Measurements from ENCODE around the gene CTIF.

Gene CTIF

GRCh38 chr18:48810805-48811204 is 272.0 kb downstream of the CTIF start:
- ATAC-seq, result no peak

DNA sequence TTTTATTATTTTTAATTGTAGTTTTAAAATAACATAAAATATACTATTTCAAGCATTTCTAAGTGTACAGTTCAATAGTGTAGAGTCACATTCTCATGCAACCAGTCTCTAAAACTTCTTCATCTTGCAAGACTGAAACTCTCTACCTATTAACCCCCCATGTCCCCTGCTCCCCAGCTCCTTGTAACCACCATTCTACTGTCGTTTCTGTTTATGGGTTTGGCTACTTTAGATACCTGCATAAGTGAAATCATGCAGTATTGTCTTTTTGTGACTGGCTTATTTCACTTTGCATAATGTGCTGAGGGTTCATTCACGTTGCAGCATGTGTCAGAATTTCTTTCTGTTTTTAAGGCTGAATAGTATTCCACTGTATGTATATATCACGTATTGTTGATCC is 272.6 kb downstream of the CTIF start:
- no peak for ATAC-seq

GRCh38 chr18:48811977-48812451 is 273.2 kb downstream of the CTIF start:
- ATAC-seq, result peak in 1 of 2 donors; percentile 30

DNA sequence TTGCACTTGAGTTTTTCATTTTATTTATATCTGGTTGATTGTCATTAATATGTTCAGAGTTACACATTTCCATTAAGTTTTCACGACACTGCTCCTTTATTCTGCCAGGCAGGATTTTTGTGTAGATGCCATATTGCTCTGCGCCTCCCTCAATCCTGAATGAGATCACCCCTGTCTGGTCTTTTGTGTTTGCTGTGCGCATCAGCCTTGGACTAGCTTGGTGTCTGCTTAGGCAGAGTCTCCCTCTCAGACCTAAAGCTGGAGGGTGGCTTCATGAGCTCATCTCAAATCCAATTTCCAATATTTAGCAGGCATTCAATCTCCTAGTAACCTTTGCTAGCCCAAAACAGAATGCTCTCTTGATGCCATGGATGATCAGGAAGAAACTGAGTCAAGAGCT is 274.5 kb downstream of the CTIF start:
- no peak for ATAC-seq

DNA sequence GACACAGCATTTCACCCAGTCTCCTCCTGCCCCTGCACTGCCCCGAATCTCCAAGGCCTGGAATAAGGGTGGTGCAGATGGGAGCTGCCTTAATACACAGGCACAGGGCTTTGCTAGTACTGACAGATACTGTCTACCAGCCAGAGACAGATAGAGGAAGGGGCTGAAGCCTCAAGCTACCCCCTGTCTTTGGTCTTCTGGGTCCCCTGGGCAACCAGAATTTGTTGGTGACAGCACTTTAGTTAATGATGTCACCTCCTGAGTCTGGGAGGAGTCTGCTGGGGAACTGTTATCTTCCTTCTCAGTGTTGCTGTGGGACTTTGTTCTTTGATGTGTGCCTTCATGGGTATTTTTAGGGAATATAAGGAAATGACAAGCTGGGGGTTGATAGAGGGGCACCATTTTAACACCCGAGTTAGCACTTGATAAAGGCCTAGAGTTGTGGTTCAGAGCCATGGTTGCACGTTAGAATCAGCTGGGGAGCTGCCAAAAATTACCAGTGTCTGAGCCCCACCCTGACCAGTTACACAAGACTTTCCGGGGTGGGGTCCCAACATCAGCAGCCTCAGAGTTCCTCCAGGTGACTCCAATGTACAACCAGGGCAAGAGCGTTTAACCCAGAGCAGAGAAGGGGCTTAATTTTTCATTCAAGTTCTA is 275.1 kb downstream of the CTIF start:
- peak; percentile 22 for ATAC-seq

GRCh38 chr18:48814490-48815178 is 275.8 kb downstream of the CTIF start:
- ATAC-seq, result peak; percentile 64 to 69

DNA sequence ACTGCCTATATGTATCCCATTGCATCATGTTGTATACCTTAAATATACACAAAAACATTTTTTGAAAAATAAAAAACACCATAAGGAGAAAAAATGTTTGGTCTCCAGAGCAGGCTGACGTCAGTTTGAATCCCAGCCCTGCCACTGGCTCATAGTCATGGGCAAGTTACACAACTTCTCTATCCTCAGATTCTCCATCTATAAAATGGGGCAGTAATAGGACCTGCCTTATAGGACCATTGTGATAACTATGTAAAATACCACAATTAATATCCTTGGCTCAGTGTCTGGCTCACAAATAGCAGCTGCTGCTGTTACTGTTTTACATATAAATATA is 276.3 kb downstream of the CTIF start:
- ATAC-seq, result no peak

- peak in 1 of 2 donors; percentile 17 for ATAC-seq
Measured at GRCh38 chr18:48815581-48816324, 276.9 kb downstream of the CTIF start.

DNA sequence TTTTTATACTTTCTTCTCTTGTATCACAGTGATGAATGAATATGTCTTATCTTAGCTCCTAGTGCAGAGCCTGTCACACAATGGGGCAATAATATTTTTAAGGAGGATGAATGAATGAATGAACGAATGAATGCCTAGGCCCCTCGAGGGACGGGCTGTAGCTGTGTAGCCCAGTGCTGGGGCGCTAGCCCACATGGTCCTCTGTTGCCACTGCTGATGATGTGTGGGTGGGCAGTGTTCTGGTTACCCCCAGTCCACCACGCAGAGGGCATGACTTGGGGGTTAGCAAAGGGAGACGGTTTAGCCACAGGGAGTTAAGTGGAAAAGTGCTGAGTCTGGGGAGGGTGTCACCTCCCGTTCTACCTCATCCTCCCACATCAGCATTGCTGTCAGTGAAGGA is 277.7 kb downstream of the CTIF start:
- ATAC-seq, result no peak

GRCh38 chr18:48817021-48817461 is 278.2 kb downstream of the CTIF start:
- no peak for ATAC-seq

- no peak for ATAC-seq
Measured at GRCh38 chr18:48818329-48819254, 279.8 kb downstream of the CTIF start.

DNA sequence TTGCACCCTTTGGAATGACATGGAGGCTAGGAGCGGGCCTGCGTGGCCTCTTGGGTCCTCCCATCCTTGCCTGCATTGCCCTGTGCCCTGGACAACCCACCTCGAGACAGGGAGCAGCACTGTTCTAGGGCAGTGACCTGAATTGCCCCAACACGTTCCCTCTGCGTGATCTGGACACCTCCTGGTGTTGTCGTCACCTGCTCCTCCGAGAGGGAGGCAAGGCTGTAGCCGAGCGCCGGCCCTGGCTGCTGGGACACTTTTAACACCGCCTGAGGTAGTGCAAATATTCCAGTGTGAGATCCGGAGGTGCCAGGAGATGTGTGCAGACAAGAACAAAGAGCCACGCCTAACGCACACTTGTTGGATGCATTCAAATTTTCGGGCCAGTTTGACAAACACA is 280.4 kb downstream of the CTIF start:
- ATAC-seq, result no peak

DNA sequence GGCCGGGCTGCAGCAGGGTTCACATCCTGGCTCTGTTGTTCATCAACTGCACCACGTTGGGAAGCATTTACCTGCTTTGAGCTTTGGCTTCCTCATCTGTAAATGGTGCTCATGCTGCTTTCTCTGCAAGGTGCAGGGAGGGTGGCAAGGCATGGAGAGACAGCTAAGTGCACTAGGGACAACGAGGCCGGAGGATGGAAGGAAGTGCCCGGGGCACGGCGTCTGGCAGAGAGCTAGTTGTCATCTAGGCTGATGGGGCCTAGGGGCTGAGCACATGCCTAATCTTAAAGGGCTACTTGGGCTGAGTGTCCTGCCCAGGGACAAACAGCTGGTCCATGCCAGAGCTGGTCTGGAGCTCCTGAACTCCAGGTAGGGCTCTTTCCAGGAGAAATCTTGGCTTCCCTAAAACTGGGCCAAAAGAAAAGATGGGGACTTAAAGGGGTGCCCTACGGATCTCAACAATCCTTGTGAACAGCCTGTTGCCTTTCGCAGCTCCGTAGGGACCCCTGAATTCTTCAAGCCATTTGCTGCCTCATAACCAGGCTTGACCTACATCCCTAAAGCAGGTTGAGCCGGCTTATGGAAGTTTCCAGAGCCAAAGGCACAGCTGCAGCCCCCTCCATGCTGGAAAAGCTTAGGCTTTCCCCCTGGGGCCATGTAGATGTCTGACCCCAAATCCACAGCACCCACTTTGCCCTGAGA is 281.1 kb downstream of the CTIF start:
- no peak for ATAC-seq

GRCh38 chr18:48820483-48821250 is 281.8 kb downstream of the CTIF start:
- peak; percentile 70 to 85 for ATAC-seq

- ATAC-seq, result no peak
Measured at GRCh38 chr18:48821251-48821590, 282.4 kb downstream of the CTIF start.

DNA sequence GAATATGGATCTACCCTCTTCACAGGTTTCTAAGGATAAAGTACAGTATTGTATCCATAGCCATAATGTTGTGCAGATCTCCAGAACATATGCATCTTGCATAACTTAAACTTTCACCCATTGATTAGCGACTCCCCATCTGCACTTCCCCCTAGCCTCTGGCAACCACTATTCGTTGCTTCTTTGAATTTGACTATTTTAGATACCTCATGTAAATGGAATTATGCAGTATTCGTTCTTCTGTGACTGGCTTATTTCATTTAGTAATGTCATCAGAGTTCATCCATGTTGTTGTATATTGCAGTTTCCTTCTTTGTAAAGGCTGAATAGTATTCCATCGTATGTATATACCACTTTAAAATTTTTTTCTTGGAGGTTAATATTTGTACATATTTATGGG is 283.0 kb downstream of the CTIF start:
- ATAC-seq, result no peak

DNA sequence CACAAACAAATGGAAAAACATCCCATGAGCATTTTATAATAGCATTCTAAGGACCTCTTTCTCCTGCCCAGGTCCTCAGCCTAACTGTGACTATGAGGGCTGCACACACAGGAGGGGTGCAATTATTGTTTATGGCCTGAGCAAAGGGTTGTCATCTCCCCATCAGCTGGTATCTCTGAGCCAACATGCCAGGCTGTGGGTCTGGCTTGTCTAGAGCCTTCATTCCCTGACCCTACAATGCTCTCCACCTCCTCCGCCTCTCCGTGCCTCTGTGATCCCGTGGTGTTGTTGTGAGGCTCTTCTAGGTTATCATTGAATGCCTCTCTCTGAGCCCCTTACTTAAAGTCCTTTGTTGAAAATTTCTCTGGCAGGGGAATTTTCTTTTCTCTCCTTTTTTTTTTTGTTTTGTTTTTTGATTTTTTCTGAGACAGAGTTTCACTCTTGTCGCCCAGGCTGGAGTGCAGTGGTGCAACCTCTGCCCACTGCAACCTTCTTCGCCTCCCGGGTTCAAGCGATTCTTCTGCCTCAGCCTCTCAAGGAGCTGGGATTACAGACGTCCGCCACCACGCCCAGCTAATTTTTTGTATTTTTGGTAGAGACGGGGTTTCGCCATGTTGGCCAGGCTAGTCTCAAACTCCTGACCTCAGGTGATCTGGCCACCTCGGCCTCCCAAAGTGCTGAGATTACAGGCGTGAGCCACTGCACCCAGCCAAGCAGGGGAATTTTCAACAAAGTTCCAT is 285.6 kb downstream of the CTIF start:
- ATAC-seq, result no peak

- no peak for ATAC-seq
Measured at GRCh38 chr18:48825101-48825745, 286.4 kb downstream of the CTIF start.

DNA sequence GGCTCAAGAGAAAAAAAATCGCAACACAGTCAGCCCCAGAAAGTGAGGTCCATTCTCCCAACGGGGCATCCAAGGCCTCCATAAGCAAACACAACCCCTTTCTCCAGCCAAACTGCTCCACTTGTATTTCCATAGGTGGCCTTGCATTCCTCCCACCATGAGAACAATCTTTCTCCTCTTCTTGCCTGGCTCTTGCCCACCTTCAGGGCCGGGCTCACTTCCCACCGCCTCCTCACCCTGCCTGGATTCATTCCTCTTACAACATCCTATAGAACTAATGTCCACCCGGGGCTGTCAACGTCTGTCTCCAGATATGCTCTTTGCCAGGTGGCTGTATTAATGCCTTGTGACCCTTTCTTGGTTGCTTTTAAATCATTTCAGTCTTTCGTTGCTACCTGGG is 287.4 kb downstream of the CTIF start:
- no peak for ATAC-seq

DNA sequence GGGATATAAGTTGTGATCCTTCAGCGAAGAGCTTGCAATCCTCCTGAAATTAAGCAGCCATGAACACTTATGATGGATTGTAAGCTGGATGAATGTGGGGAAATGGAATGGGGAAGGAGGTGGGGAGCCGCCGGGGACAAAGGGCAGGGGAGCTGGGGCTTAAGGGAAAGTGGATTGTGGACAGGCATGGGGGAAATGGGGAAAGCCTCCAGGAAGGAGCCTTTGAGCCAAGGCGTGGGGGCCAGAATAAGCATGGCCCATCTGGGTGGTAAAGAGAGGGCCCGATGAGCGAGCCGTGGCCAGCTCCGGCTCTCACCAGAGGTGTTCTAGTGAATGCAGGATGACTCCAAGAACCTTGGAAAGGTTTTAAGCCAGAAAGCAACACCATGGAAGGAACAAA is 288.0 kb downstream of the CTIF start:
- ATAC-seq, result no peak

Measured in activated CD4-positive, CD25-positive, alpha-beta regulatory T cell treated with anti-CD3 and anti-CD28 coated beads, Interleukin-2, amount 50 U/mL, for 24 hours (primary cell).